Endothelial cell of umbilical vein (primary cell): ENCODE measurements around the gene SYNE1.

ENCODE experiments used
- CTCF ChIP-seq, 2 donors: IDR thresholded peaks; 1 replicate in 1 of 2; 2 replicates in 1 of 2; pipeline ENCODE4 v1.5.1; 2011; ENCODE audit warnings: low read length in 2 of 2, mild to moderate bottlenecking in 2 of 2, moderate library complexity in 2 of 2, control low read depth in 1 of 2, inconsistent platforms in 1 of 2, low read depth in 1 of 2; ENCODE audit not compliant: insufficient read depth in 1 of 2; ENCODE audit errors: extremely low read depth in 1 of 2
- POLR2A ChIP-seq: IDR thresholded peaks from 2 replicates; pipeline ENCODE4 v1.6.1; 2012; ENCODE audit warnings: low read depth, mild to moderate bottlenecking, control low read depth, low read length

GRCh38 chr6:152402791-152403190 is 234.4 kb downstream of the SYNE1 start:
- TF ChIP-seq CTCF (IDR thresholded peaks at IDR 0.05; ENCODE audit: extremely low read depth in 1 of 2, insufficient read depth in 1 of 2, low read depth in 1 of 2, low read length in 2 of 2): no peak
- TF ChIP-seq POLR2A: no peak
